Smooth muscle cell (in vitro differentiated cells): ENCODE measurements around the gene MRPS12. TPM values are rescaled to one million over a fixed set of nuclear protein-coding genes. Genes with fewer than 3 reads are reported as not detected.
"Not testable (repeated sequence)": the region's sequence is repeated elsewhere in the genome, so short reads cannot be mapped to it uniquely, and the experiment has no call there.

Experiments
- DNase-seq: peaks from one replicate; lab custom pipeline; 2025; ENCODE audit not compliant: unreplicated experiment; lab: John Stamatoyannopoulos, UW
- H2AFZ ChIP-seq: fragments of 200-600 bp; sonication (generic); 2 replicates; pipeline ENCODE4 v1.6.0; 2016; ENCODE audit warnings: antibody characterized with exemption, low read depth, mild to moderate bottlenecking
- H3F3A ChIP-seq: fragments of 200-600 bp; sonication (generic); 2 replicates; pipeline ENCODE4 v1.6.0; 2017; ENCODE audit warnings: antibody characterized with exemption, low read depth
- H3K27ac ChIP-seq: fragments of 200-600 bp; sonication (generic); 2 replicates; pipeline ENCODE4 v1.5.1; 2016; ENCODE audit warnings: low read depth, mild to moderate bottlenecking
- H3K27me3 ChIP-seq: fragments of 200-600 bp; sonication (generic); 2 replicates; pipeline ENCODE4 v1.6.1; 2016; ENCODE audit warnings: low read depth, mild to moderate bottlenecking
- H3K36me3 ChIP-seq: fragments of 200-600 bp; sonication (generic); 2 replicates; pipeline ENCODE4 v1.5.1; 2016; ENCODE audit warnings: low read depth
- H3K4me1 ChIP-seq: fragments of 200-600 bp; sonication (generic); 2 replicates; pipeline ENCODE4 v1.5.1; 2016; ENCODE audit warnings: low read depth
- H3K4me2 ChIP-seq: fragments of 200-600 bp; sonication (generic); 2 replicates; pipeline ENCODE4 v1.6.0; 2016; ENCODE audit warnings: mild to moderate bottlenecking
- H3K4me3 ChIP-seq: fragments of 200-600 bp; sonication (generic); 2 replicates; pipeline ENCODE4 v1.5.1; 2016; ENCODE audit warnings: mild to moderate bottlenecking
- H3K79me2 ChIP-seq: fragments of 200-600 bp; sonication (generic); 2 replicates; pipeline ENCODE4 v1.6.0; 2016; ENCODE audit warnings: low read depth, mild to moderate bottlenecking
- H3K9ac ChIP-seq: fragments of 200-600 bp; sonication (generic); 2 replicates; pipeline ENCODE4 v1.6.0; 2016; ENCODE audit warnings: low read depth
- H3K9me3 ChIP-seq: fragments of 200-600 bp; sonication (generic); replicated peaks from 2 replicates; pipeline ENCODE4 v1.5.1; 2016; ENCODE audit warnings: low read depth
- H4K20me1 ChIP-seq: fragments of 200-600 bp; sonication (generic); 2 replicates; pipeline ENCODE4 v1.6.0; 2016; ENCODE audit warnings: low read depth
- WGBS: methylation state at CpG from one replicate; pipeline ENCODE4 v1.1.7; 2016; ENCODE audit warnings: low lambda C conversion rate; 5-methylcytosine and 5-hydroxymethylcytosine counted together
- polyA plus RNA-seq: library from polyadenylated mRNA; unstranded; fragments of >200 nt; fragmentation: Nextera tagmentation; extraction: Ambion mirVana; gene quantifications from 2 replicates; pipeline ENCODE4 v1.2.1, GENCODE V29; 2016
- total RNA-seq: library from RNA; depleted of rRNA; stranded (reverse); fragments of >200 nt; gene quantifications from 2 replicates; pipeline ENCODE4 v1.2.3, GENCODE V29; 2014
- TF ChIP-seq, protein P1 (sequence below): fragments of 200-600 bp; sonication (generic); IDR thresholded peaks from 2 replicates; pipeline ENCODE4 v1.5.1; 2017; ENCODE audit warnings: borderline replicate concordance, mild to moderate bottlenecking, antibody characterized with exemption; ENCODE audit not compliant: insufficient read depth, poor library complexity, severe bottlenecking

The MRPS12 gene
- total and polyA plus RNA-seq, 2 experiments from 2014 or later, result 25.7 to 55.2 TPM

GRCh38 chr19:38958301-38958700, 27.6 kb downstream of the MRPS12 start:
- 96% methylated on average over 2 of the region's 2 CpGs for WGBS

GRCh38 chr19:38959618-38960017, 28.9 kb downstream of the MRPS12 start:
- 94% methylated on average over 5 of the region's 5 CpGs for WGBS
- Histone ChIP-seq H3K79me2 (no peaks in the 10 kb centered on the region), H3K4me2 (no peak overlapping the region), H3K9ac (no peak overlapping the region), H2AFZ (no peak overlapping the region), H3K9me3 (no peaks in the 10 kb centered on the region), H3K27ac (no peak overlapping the region), H3K27me3 (no peaks in the 10 kb centered on the region), H3K4me1 (no peaks in the 10 kb centered on the region), H3K4me3 (no peak overlapping the region), H3F3A (no peaks in the 10 kb centered on the region), H4K20me1 (no peaks in the 10 kb centered on the region), H3K36me3 (no peaks in the 10 kb centered on the region)
- DNase-seq, result no peak
- TF ChIP-seq, protein P1, sequence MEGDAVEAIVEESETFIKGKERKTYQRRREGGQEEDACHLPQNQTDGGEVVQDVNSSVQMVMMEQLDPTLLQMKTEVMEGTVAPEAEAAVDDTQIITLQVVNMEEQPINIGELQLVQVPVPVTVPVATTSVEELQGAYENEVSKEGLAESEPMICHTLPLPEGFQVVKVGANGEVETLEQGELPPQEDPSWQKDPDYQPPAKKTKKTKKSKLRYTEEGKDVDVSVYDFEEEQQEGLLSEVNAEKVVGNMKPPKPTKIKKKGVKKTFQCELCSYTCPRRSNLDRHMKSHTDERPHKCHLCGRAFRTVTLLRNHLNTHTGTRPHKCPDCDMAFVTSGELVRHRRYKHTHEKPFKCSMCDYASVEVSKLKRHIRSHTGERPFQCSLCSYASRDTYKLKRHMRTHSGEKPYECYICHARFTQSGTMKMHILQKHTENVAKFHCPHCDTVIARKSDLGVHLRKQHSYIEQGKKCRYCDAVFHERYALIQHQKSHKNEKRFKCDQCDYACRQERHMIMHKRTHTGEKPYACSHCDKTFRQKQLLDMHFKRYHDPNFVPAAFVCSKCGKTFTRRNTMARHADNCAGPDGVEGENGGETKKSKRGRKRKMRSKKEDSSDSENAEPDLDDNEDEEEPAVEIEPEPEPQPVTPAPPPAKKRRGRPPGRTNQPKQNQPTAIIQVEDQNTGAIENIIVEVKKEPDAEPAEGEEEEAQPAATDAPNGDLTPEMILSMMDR, result no peak

More at GRCh38 chr19:38958301-38958700, 27.6 kb downstream of the MRPS12 start:
- H3K36me3 ChIP-seq, result no peaks in the 10 kb centered on the region
- H3F3A ChIP-seq, result no peaks in the 10 kb centered on the region
- H3K27me3 ChIP-seq, result no peaks in the 10 kb centered on the region
- H3K4me3 ChIP-seq, result no peak overlapping the region
- H3K4me2 ChIP-seq, result no peak overlapping the region
- H3K4me1 ChIP-seq, result no peaks in the 10 kb centered on the region
- H4K20me1 ChIP-seq, result no peaks in the 10 kb centered on the region
- no peaks in the 10 kb centered on the region for H3K9me3 ChIP-seq
- no peak overlapping the region for H3K9ac ChIP-seq
- H3K27ac ChIP-seq, result no peak overlapping the region
- H3K79me2 ChIP-seq, result no peaks in the 10 kb centered on the region
- no peak for DNase-seq
- no peak overlapping the region for H2AFZ ChIP-seq
- TF ChIP-seq, protein P1, result no peak

- DNase-seq, result no peak
- TF ChIP-seq, protein P1, result no peak
- 76% methylated on average over 2 of the region's 2 CpGs for WGBS
- Histone ChIP-seq H3K36me3 (no peaks in the 10 kb centered on the region), H4K20me1 (no peaks in the 10 kb centered on the region), H3F3A (no peaks in the 10 kb centered on the region), H3K27me3 (no peaks in the 10 kb centered on the region), H3K27ac (no peak overlapping the region), H3K9me3 (no peaks in the 10 kb centered on the region), H3K79me2 (peaks cover 4% of the 10 kb centered on the region), H3K9ac (no peak overlapping the region), H3K4me2 (no peak overlapping the region), H3K4me3 (no peak overlapping the region), H2AFZ (no peak overlapping the region), H3K4me1 (no peaks in the 10 kb centered on the region)
These were observed 34.0 kb downstream of the MRPS12 start for GRCh38 chr19:38964738-38965137.

DNA sequence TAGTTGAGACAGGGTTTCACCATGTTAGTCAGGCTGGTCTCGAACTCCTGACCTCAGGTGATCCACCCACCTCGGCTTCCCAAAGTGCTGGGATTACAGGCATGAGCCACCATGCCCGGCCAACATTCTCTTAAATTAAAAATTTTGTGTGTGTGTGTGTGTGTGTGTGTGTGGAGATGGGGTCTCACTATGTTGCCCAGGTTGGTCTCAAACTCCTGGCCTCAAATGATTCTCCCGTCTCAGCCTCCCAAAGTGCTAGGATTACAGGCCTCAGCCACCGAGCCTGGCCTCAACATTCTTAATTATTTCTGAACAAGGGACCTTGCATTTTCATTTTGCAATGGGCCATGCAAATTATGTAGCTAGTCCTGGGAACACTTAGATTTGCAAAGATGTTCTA, 35.4 kb downstream of the MRPS12 start:
- H3K27ac ChIP-seq, DNase-seq, H3K4me2 ChIP-seq, H3K9me3 ChIP-seq, H3K4me1 ChIP-seq, H3F3A ChIP-seq, H3K79me2 ChIP-seq, H2AFZ ChIP-seq, H3K9ac ChIP-seq, H3K36me3 ChIP-seq, H3K27me3 ChIP-seq, H4K20me1 ChIP-seq, H3K4me3 ChIP-seq: not testable (repeated sequence)
- WGBS, result 97% methylated on average over 5 of the region's 5 CpGs
